ENCODE results near the gene SHE. TPM values are rescaled to one million over a fixed set of nuclear protein-coding genes. Genes with fewer than 3 reads are reported as not detected.

Gene SHE
- 1 to 10 TPM; 4.0 to 5.6 (median 4.7) TPM for total RNA-seq
- long read RNA-seq, partial matches to known transcripts: 0 of 1 reads
- long read RNA-seq, other reads (novel, unspliced or antisense): 1 of 1 reads

DNA sequence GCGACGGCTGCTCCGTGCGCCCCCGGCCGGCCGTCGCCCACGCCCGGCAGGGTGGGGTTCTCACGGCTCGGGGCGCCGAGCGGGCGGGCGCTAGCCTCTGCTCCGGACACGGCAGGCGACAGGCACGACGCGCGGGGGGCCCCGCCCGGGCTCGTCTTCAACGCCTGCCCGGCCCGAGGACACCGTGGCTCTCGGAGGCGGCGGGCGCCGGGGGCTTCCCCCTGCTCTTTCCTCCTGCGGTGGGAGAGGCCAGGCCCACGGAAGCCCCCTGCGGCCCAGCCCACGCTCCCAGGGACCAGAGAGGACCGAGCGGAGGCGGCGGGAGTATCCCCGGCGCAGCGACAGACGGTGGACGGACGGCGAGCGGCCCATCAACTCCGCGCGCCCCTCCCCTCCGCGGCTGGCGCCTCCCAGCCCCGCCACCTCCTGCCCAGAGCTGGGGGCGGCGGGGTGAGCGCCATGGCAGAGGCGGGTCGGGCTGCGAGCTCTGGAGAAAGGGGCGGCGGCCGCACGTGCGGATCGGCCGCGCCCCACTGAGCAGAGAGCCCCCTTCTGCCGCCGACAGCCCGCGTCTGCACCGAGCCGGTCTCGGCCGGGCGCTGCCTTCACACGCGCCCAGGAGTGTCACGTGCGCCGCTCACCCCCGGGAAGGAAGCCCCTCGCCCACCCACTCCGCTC, at the start of gene SHE, which contains the start of gene TDRD10:
Gene SHE, minus strand, starts transcription at position 347 of the 678 bp plus-strand sequence. CDS start 386 bp downstream, outside the sequence.
Gene TDRD10, plus strand, starts transcription at position 154 of the 678 bp plus-strand sequence. CDS start 4,685 bp downstream, outside the sequence.
- ATAC-seq (peak; percentile 56 to 72 (median 68)), DNase-seq (peak; percentile 49 to 62 (median 53))
- TF ChIP-seq, protein P1, sequence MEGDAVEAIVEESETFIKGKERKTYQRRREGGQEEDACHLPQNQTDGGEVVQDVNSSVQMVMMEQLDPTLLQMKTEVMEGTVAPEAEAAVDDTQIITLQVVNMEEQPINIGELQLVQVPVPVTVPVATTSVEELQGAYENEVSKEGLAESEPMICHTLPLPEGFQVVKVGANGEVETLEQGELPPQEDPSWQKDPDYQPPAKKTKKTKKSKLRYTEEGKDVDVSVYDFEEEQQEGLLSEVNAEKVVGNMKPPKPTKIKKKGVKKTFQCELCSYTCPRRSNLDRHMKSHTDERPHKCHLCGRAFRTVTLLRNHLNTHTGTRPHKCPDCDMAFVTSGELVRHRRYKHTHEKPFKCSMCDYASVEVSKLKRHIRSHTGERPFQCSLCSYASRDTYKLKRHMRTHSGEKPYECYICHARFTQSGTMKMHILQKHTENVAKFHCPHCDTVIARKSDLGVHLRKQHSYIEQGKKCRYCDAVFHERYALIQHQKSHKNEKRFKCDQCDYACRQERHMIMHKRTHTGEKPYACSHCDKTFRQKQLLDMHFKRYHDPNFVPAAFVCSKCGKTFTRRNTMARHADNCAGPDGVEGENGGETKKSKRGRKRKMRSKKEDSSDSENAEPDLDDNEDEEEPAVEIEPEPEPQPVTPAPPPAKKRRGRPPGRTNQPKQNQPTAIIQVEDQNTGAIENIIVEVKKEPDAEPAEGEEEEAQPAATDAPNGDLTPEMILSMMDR (IDR thresholded peaks at IDR 0.05): no peak
- no peak for TF ChIP-seq POLR2A (IDR thresholded peaks at IDR 0.05)
- Histone ChIP-seq H3K4me3 (peak within 1 kb of the TSS; percentile 48 to 59 (median 51)), H3K36me3 (no peaks in the 10 kb centered on the region), H3K4me1 (peaks cover 0 to 16% (median 0%) of the 10 kb centered on the region in 4 donors), H3K27me3 (no peaks in the 10 kb centered on the region), H3K27ac (peak within 1 kb of the TSS; percentile 21 to 51 (median 26)), H3K9me3 (no peaks in the 10 kb centered on the region)
- intact Hi-C loops (cut with DNase I): no loop called here
- WGBS (ENCODE audit: insufficient coverage, low coverage, low lambda C conversion rate, missing lambda C conversion rate): 18% methylated on average over 8 of the region's 90 CpGs

DNA sequence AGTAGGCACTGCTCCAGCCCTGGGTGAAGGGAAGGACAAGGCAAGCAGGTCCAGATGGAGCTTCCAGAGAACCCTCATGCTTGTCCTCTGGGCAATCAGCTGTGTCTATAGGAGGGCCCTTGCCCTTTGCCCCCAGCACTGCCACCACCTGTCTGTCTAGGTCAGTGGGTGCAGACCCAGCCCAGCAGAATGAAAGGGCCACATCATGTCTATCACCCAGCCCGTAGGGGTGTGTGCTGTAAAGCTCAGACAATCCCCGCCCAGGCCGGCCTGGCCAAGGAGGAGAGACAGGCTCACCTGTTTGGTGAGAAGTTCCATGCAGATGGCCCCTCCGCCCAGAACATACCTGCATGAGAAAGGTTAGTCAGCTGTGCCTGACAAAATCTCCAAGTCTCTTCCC, 49.3 kb upstream of the SHE start:
- TF ChIP-seq, protein P1 (IDR thresholded peaks at IDR 0.05): no peak
- TF ChIP-seq POLR2A (IDR thresholded peaks at IDR 0.05): no peak
- Histone ChIP-seq H3K27me3 (no peaks in the 10 kb centered on the region), H3K9me3 (no peaks in the 10 kb centered on the region), H3K4me3 (no peak overlapping the region), H3K27ac (no peak overlapping the region), H3K4me1 (peaks cover 0 to 38% (median 13%) of the 10 kb centered on the region in 4 donors), H3K36me3 (peaks cover 8 to 70% (median 50%) of the 10 kb centered on the region in 4 donors)
- intact Hi-C loops (cut with DNase I): loop anchor here in 1 of 2 donors (10.0 kb wide), 1 partner anchor 77 kb away; no protein-coding TSS in a partner anchor
- WGBS (ENCODE audit: insufficient coverage, low coverage, low lambda C conversion rate, missing lambda C conversion rate): no CpG with 5 or more reads among the region's 4 CpGs
- no peak for ATAC-seq
- no peak for DNase-seq

DNA sequence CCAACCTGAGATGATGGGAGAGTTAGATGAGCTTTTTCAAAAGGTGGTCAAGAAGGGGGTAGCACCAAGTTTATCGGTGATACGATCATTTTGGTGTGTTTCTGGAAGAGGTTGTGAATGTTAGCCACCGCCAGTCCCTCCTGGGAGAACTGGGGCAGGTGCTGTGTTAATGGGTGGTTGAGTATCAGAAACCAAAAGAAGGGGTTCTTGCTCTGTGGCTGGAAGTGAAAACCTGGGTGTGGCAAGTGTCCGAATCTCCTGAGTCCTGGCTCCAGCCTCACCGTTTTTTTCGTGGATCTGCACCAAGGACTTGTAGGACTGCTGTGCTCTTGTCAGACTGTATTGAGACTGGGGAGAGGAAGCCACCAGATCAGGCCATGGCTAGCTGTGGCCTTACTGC, 48.4 kb upstream of the SHE start:
- Histone ChIP-seq H3K9me3 (no peaks in the 10 kb centered on the region), H3K27ac (no peak overlapping the region), H3K36me3 (peaks cover 8 to 69% (median 49%) of the 10 kb centered on the region in 4 donors), H3K4me1 (peaks cover 0 to 38% (median 14%) of the 10 kb centered on the region in 4 donors), H3K27me3 (no peaks in the 10 kb centered on the region), H3K4me3 (no peak overlapping the region)
- TF ChIP-seq POLR2A (IDR thresholded peaks at IDR 0.05): no peak
- TF ChIP-seq, protein P1 (IDR thresholded peaks at IDR 0.05): no peak
- WGBS (ENCODE audit: insufficient coverage, low coverage, low lambda C conversion rate, missing lambda C conversion rate): 75% methylated on average over 4 of the region's 6 CpGs
- DNase-seq (no peak), ATAC-seq (no peak)
- intact Hi-C loops (cut with DNase I): loop anchor here in 1 of 2 donors (10.0 kb wide), 1 partner anchor 76 kb away; no protein-coding TSS in a partner anchor

GRCh38 chr1:154550070-154550469, 47.9 kb upstream of the SHE start:
- peaks cover 0 to 38% (median 14%) of the 10 kb centered on the region in 4 donors for H3K4me1 ChIP-seq
- ATAC-seq (no peak), DNase-seq (no peak)
- H3K27ac ChIP-seq: no peak overlapping the region
- H3K27me3 ChIP-seq: no peaks in the 10 kb centered on the region
- no peaks in the 10 kb centered on the region for H3K9me3 ChIP-seq
- 72% methylated on average over 5 of the region's 5 CpGs for WGBS (ENCODE audit: insufficient coverage, low coverage, low lambda C conversion rate, missing lambda C conversion rate)
- H3K4me3 ChIP-seq: no peak overlapping the region
- intact Hi-C loops (cut with DNase I): loop anchor here in 1 of 2 donors (10.0 kb wide), 1 partner anchor 75 kb away; no protein-coding TSS in a partner anchor
- H3K36me3 ChIP-seq: peaks cover 8 to 63% (median 44%) of the 10 kb centered on the region in 4 donors
- TF ChIP-seq, protein P1 (IDR thresholded peaks at IDR 0.05): no peak
- no peak for TF ChIP-seq POLR2A (IDR thresholded peaks at IDR 0.05)

All from right lobe of liver (tissue), 6 donors.